ENCODE results near the gene CCDC137.

CCDC137 gene

GRCh38 chr17:81693509-81694210 is 27.1 kb downstream of the CCDC137 start:
- H3K4me3 ChIP-seq (replicated peaks; ENCODE audit: low read depth, low read length), result no peak overlapping the region
- TF ChIP-seq CTCF (IDR thresholded peaks at IDR 0.05; ENCODE audit: low read depth, low read length, missing control alignments), result no peak
- DNase-seq (ENCODE audit: extremely low read depth, low read depth), result no peak

GRCh38 chr17:81694810-81695209 is 28.3 kb downstream of the CCDC137 start:
- no peak for DNase-seq (ENCODE audit: extremely low read depth, low read depth)
- H3K4me3 ChIP-seq (replicated peaks; ENCODE audit: low read depth, low read length), result no peak overlapping the region
- TF ChIP-seq CTCF (IDR thresholded peaks at IDR 0.05; ENCODE audit: low read depth, low read length, missing control alignments), result no peak

- no peak for DNase-seq (ENCODE audit: extremely low read depth, low read depth)
- no peak for TF ChIP-seq CTCF (IDR thresholded peaks at IDR 0.05; ENCODE audit: low read depth, low read length, missing control alignments)
- no peak overlapping the region for H3K4me3 ChIP-seq (replicated peaks; ENCODE audit: low read depth, low read length)
Measured at GRCh38 chr17:81695211-81695610, 28.7 kb downstream of the CCDC137 start.

GRCh38 chr17:81695801-81696200 is 29.3 kb downstream of the CCDC137 start:
- no peak for TF ChIP-seq CTCF (IDR thresholded peaks at IDR 0.05; ENCODE audit: low read depth, low read length, missing control alignments)
- no peak overlapping the region for H3K4me3 ChIP-seq (replicated peaks; ENCODE audit: low read depth, low read length)

GRCh38 chr17:81696218-81696941 is 29.8 kb downstream of the CCDC137 start:
- TF ChIP-seq CTCF (IDR thresholded peaks at IDR 0.05; ENCODE audit: low read depth, low read length, missing control alignments), result no peak
- no peak for DNase-seq (ENCODE audit: extremely low read depth, low read depth)
- H3K4me3 ChIP-seq (replicated peaks; ENCODE audit: low read depth, low read length), result no peak overlapping the region

More at GRCh38 chr17:81695801-81696200, 29.3 kb downstream of the CCDC137 start:
- DNase-seq (ENCODE audit: extremely low read depth, low read depth), result no peak

- TF ChIP-seq CTCF (IDR thresholded peaks at IDR 0.05; ENCODE audit: low read depth, low read length, missing control alignments), result no peak
- no peak for DNase-seq (ENCODE audit: extremely low read depth, low read depth)
- no peak overlapping the region for H3K4me3 ChIP-seq (replicated peaks; ENCODE audit: low read depth, low read length)
Measured at GRCh38 chr17:81697261-81698044, 30.9 kb downstream of the CCDC137 start.

Data from HFF-Myc (cell line).